Stomach (tissue), 4 donors: ENCODE measurements around the gene CCDC28B.

Experiments
- EP300 ChIP-seq: sonication (generic); formaldehyde crosslinking; IDR thresholded peaks from one replicate; pipeline ENCODE4 v1.6.1; 2017; ENCODE audit warnings: antibody characterized with exemption
- POLR2A ChIP-seq, 4 donors: fragments of 450-650 bp; IDR thresholded peaks; one replicate each; pipeline ENCODE4 v1.6.1; 2016; ENCODE audit warnings: antibody characterized with exemption in 4 of 4, control low read depth in 2 of 4, mild to moderate bottlenecking in 1 of 4, moderate library complexity in 1 of 4
- POLR2AphosphoS5 ChIP-seq, 3 donors: sonication (generic); formaldehyde crosslinking; IDR thresholded peaks; one replicate each; pipeline ENCODE4 v1.6.1; 2016; ENCODE audit warnings: antibody characterized with exemption in 3 of 3
- TF ChIP-seq, protein P1 (sequence below), 7 experiments: fragments of 450-650 bp in 4 of 7; fragments of 200-600 bp in 3 of 7; sonication (generic) in 3 of 7; IDR thresholded peaks; one replicate each; pipeline ENCODE4 v1.5.1; 2016 to 2019; ENCODE audit warnings: antibody characterized with exemption in 7 of 7, control low read depth in 2 of 7, mild to moderate bottlenecking in 1 of 7

- TF ChIP-seq POLR2AphosphoS5 (IDR thresholded peaks at IDR 0.05) (no peak), POLR2A (IDR thresholded peaks at IDR 0.05) (no peak), EP300 (no peak)
- TF ChIP-seq, protein P1, sequence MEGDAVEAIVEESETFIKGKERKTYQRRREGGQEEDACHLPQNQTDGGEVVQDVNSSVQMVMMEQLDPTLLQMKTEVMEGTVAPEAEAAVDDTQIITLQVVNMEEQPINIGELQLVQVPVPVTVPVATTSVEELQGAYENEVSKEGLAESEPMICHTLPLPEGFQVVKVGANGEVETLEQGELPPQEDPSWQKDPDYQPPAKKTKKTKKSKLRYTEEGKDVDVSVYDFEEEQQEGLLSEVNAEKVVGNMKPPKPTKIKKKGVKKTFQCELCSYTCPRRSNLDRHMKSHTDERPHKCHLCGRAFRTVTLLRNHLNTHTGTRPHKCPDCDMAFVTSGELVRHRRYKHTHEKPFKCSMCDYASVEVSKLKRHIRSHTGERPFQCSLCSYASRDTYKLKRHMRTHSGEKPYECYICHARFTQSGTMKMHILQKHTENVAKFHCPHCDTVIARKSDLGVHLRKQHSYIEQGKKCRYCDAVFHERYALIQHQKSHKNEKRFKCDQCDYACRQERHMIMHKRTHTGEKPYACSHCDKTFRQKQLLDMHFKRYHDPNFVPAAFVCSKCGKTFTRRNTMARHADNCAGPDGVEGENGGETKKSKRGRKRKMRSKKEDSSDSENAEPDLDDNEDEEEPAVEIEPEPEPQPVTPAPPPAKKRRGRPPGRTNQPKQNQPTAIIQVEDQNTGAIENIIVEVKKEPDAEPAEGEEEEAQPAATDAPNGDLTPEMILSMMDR (IDR thresholded peaks at IDR 0.05): no peak
These were observed 2.0 kb upstream of the CCDC28B start for GRCh38 chr1:32198237-32199042.
